HG03103 (cell line): ENCODE results near the gene FRMD5.

ENCODE experiments used
- ATAC-seq: cut with Tn5 transposase; IDR thresholded peaks from one replicate; pipeline ENCODE4 v1.9.1; 2021; ENCODE audit warnings: low read depth; ENCODE audit not compliant: unreplicated experiment

Gene FRMD5

GRCh38 chr15:43931790-43932435 is 263.2 kb downstream of the FRMD5 start:
- ATAC-seq: no peak

- no peak for ATAC-seq
Observed at GRCh38 chr15:43931119-43931518, 264.0 kb downstream of the FRMD5 start.

DNA sequence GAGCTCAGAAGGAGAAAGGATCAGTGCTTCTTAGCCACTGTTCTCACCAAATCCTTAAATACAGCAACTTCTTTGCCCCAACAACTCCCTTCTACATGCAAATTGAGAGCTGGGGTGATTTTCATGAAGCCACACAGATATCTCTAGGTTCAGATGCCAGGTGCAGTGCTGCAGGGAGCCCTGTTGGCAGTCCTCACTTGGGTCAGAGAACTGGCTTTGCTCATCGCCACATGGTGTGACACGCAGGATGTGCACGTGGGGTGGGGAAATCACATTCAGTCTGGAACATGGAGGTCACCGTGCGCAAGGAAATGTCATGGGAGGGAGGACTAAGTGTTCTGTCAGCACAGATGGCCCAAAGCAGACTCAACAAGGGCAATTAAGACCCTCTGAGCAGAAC is 264.5 kb downstream of the FRMD5 start:
- no peak for ATAC-seq

GRCh38 chr15:43930079-43930478 is 265.0 kb downstream of the FRMD5 start:
- ATAC-seq: no peak

GRCh38 chr15:43928152-43928551 is 266.9 kb downstream of the FRMD5 start:
- no peak for ATAC-seq

DNA sequence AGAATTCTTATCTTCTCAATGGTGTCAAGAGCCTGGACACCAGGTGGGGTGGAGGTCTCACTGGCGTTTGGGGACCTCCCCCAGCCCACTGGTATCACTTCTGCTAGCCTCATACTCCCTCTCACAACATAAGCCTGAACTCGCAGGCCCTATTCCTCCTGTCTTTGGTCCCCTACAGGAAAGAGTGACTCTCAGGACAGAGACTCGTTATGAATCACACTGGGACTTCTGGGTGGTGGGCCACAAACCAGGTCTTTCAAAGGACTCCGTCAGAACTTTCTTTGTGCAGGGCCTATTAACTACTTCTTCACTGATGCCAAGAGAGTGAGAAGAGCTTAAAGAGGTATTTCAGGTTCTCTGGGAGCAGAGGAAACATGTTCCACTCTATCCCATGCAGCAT is 267.9 kb downstream of the FRMD5 start:
- ATAC-seq: no peak

DNA sequence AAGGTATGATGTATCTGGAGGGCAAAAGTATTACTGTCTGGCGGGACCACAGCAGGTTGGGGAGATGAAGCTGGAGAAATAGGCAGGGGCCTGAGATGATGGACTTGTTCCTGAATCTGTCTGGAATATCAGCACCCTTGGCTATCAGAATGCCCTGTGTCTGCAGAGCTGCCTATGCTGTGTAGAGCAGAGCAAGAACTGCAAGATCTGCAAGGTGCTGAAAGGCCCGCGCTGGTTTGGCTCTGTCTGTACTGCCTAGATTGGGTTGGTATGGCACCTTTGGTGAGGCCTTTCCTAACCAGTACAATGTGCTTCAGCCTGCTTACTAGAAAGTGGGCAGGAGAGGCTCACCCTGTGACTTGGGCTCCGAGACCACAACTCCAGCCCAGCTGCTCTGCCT is 271.5 kb downstream of the FRMD5 start:
- ATAC-seq: no peak

- no peak for ATAC-seq
Observed at GRCh38 chr15:43922021-43922420, 273.1 kb downstream of the FRMD5 start.

DNA sequence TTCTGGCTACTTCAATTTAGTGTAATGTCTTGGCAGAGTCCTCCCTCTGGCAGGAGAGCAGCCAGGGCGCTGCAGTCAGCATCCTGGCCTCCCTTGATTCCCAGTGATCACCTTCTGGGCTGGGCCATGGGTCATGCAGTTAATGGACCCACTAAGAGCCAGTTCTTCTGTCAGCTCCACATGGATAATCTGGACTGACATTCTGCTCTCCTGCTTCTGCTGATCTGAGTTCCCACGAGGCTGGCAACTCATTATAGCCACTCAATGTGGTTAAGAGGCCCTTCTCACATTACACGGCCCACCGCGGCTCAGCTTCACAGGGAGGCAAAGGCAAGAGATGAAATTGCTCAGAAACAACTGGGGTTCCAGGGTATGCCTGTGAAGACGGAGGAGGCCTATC is 274.3 kb downstream of the FRMD5 start:
- ATAC-seq: no peak

GRCh38 chr15:43920254-43920600 is 274.8 kb downstream of the FRMD5 start:
- ATAC-seq: no peak

GRCh38 chr15:43919540-43920253 is 275.4 kb downstream of the FRMD5 start:
- ATAC-seq: no peak

DNA sequence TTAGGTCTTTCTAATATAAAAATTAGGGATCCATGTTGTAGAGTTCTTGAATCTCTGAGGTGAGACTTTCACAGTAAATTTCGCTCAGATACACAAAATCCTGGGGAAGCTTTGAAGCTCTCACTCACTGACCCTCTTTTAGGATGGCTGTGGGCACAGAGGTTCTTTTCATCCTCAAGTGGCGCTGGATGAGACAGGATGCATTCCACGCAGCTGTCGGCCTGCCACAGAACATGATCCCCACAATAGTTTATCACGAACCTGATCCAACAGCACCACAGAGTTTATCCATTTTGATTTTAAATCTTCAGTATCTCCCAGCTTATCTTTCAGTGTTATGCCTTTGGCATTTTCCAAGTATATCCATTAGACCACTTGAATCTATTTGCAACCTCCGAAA is 276.4 kb downstream of the FRMD5 start:
- no peak for ATAC-seq

DNA sequence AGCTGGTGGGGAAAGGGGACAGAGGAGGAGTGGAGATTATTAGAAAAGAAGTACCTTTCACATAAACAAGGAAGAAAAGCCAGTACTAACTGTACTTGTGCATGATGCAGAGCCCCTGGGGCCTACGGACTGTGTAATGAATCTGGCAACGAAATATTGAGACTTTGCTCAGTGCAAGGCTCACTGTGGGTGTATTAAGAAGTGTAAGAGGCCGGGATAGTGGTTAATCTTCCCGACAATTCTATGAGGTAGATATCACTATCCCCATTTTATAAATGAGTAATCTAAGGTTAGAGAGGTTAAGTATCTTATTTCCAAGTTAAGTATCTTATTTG is 278.8 kb downstream of the FRMD5 start:
- no peak for ATAC-seq

GRCh38 chr15:43915631-43916325 is 279.3 kb downstream of the FRMD5 start:
- ATAC-seq: no peak

GRCh38 chr15:43913941-43914340 is 281.1 kb downstream of the FRMD5 start:
- no peak for ATAC-seq

- ATAC-seq: no peak
Observed at GRCh38 chr15:43913026-43913780, 281.9 kb downstream of the FRMD5 start.

- no peak for ATAC-seq
Observed at GRCh38 chr15:43912208-43912607, 282.9 kb downstream of the FRMD5 start.

- no peak for ATAC-seq
Observed at GRCh38 chr15:43911235-43911781, 283.8 kb downstream of the FRMD5 start.

GRCh38 chr15:43908516-43909050 is 286.5 kb downstream of the FRMD5 start:
- no peak for ATAC-seq

GRCh38 chr15:43905755-43906154 is 289.3 kb downstream of the FRMD5 start:
- ATAC-seq: no peak

DNA sequence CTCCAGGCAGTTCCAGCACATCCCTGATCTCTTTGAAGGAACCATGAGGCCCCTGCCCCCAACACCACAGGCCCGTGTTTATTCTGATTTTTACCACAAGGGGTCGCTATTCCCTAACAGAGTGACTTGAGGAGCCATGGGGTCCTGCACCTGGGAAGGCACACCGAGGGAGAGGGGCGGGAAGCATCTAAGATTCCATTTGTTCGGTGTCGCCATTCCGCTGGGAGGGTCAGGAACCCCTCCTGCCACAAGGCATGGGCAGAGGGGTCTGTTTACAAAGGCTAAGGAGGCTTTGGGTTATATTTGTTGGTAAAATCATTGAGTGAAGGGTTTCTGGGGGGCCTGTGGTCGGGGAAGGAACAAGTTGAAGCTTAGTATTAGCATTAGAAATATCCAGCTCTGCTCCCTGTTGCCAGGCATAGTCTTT is 291.2 kb downstream of the FRMD5 start:
- ATAC-seq: no peak
